ENCODE data around the gene SARDH.

Gene SARDH

DNA sequence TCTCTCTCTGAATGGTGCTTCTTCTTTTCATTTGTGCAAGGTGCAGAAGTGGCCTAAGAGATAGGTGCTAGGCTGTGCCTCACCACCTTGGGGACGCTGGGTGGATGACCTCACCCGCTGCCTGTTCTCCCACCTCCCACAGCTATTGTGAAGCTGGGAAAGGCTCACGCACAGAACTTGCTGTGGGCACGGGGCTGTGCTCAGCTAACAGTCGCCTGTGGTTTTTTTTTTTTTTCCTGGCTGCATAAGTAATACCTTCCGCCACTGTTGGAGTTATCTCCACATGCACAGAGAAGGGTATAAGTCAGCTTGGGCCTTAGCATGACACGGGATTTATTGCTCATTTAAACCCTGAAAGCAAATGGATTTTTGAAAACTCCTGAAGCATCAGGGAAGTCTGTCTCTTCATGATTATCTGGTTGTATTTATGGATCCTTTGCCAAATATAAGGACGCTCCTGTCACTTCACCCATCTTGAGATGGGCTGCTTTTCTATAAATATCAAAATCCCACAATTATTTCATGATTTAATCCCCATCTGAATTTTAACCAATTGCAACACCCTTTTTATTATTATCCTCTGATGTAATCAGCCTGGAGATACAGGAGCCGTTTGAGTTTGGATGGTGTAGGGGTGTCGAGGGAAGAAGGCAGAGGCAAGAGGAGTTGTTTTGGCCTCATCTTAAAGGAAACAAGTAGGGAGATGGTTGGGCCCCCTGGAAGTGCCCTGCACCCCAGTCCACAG, 93.0 kb downstream of the SARDH start:
- no peaks in the 10 kb centered on the region for H3K4me1 ChIP-seq (ENCODE audit: low read length)
- no peaks in the 10 kb centered on the region for H3K79me2 ChIP-seq (ENCODE audit: low read length)
- no peak overlapping the region for H3K27ac ChIP-seq (ENCODE audit: low read length)
- no peaks in the 10 kb centered on the region for H3K9me2 ChIP-seq (replicated peaks; ENCODE audit: insufficient read depth, low read length)
- no peaks in the 10 kb centered on the region for H3F3A ChIP-seq (ENCODE audit: insufficient read depth, low read length)
- H3K27me3 ChIP-seq (replicated peaks; ENCODE audit: insufficient read depth, low read length) = peaks cover 99% of the 10 kb centered on the region
- DNase-seq = no peak
- TF ChIP-seq, protein P1, sequence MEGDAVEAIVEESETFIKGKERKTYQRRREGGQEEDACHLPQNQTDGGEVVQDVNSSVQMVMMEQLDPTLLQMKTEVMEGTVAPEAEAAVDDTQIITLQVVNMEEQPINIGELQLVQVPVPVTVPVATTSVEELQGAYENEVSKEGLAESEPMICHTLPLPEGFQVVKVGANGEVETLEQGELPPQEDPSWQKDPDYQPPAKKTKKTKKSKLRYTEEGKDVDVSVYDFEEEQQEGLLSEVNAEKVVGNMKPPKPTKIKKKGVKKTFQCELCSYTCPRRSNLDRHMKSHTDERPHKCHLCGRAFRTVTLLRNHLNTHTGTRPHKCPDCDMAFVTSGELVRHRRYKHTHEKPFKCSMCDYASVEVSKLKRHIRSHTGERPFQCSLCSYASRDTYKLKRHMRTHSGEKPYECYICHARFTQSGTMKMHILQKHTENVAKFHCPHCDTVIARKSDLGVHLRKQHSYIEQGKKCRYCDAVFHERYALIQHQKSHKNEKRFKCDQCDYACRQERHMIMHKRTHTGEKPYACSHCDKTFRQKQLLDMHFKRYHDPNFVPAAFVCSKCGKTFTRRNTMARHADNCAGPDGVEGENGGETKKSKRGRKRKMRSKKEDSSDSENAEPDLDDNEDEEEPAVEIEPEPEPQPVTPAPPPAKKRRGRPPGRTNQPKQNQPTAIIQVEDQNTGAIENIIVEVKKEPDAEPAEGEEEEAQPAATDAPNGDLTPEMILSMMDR (IDR thresholded peaks at IDR 0.05; ENCODE audit: low read length) = no peak
- TF ChIP-seq EZH2phosphoT487 (IDR thresholded peaks at IDR 0.05; ENCODE audit: low read length) = no peak
- TF ChIP-seq EZH2 (optimal IDR thresholded peaks at IDR 0.05; ENCODE audit: low read depth, low read length) = no peak
- no peak overlapping the region for H2AFZ ChIP-seq (ENCODE audit: low read length)
- no peak overlapping the region for H3K4me3 ChIP-seq (ENCODE audit: low read length)
- H3K9ac ChIP-seq (ENCODE audit: low read length) = no peak overlapping the region
- no peaks in the 10 kb centered on the region for H3K9me3 ChIP-seq (replicated peaks; ENCODE audit: insufficient read depth, low read length)
- no peak overlapping the region for H3K4me2 ChIP-seq (ENCODE audit: low read depth, low read length)
- H4K20me1 ChIP-seq (ENCODE audit: insufficient read depth, low read length) = no peaks in the 10 kb centered on the region
- no peaks in the 10 kb centered on the region for H3K36me3 ChIP-seq (replicated peaks; ENCODE audit: insufficient read depth, low read length)

DNA sequence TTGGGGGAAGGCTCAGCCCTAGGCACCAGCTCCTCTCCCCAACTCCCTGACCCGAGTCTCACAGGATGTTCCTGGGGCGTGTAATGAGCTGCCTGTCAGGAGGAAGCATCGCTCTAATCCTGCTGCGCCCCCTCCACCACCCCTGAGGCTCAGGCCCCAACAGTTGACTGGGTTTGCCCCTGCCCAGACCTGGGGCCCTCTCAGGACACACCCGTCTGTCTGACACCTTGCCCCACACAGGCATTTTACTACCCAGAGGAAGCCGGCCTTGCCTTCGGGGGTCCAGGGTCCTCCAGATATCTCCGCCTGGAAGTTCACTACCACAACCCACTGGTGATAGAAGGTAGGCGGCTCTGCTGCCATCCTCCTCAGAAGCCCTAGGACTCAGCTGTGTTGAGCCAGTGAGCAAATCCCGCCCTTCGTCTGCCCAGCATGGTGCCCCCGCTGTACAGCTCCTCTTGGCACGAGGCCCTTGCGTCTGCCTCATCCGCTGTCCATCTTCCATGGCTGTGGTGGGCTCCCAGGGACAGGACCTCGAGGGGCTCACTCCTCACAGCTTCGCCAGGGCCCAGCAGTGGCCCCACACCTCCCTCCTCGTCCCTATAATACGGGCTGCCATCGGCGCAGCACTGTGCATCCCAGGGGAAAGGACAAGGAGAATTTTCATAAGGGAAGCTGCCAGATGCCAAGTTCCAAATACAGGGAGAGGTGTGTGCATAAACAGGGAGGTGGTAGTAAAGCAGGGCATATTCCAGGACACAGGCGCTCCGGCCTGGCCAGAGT, 94.0 kb downstream of the SARDH start:
- no peaks in the 10 kb centered on the region for H3K9me2 ChIP-seq (replicated peaks; ENCODE audit: insufficient read depth, low read length)
- H3K36me3 ChIP-seq (replicated peaks; ENCODE audit: insufficient read depth, low read length) = no peaks in the 10 kb centered on the region
- H3K9me3 ChIP-seq (replicated peaks; ENCODE audit: insufficient read depth, low read length) = no peaks in the 10 kb centered on the region
- no peaks in the 10 kb centered on the region for H3K4me1 ChIP-seq (ENCODE audit: low read length)
- no peak for TF ChIP-seq EZH2phosphoT487 (IDR thresholded peaks at IDR 0.05; ENCODE audit: low read length)
- TF ChIP-seq, protein P1 (IDR thresholded peaks at IDR 0.05; ENCODE audit: low read length) = no peak
- H3K79me2 ChIP-seq (ENCODE audit: low read length) = no peaks in the 10 kb centered on the region
- no peak overlapping the region for H3K4me2 ChIP-seq (ENCODE audit: low read depth, low read length)
- no peak overlapping the region for H2AFZ ChIP-seq (ENCODE audit: low read length)
- no peak overlapping the region for H3K4me3 ChIP-seq (ENCODE audit: low read length)
- H3F3A ChIP-seq (ENCODE audit: insufficient read depth, low read length) = no peaks in the 10 kb centered on the region
- no peaks in the 10 kb centered on the region for H4K20me1 ChIP-seq (ENCODE audit: insufficient read depth, low read length)
- no peak overlapping the region for H3K9ac ChIP-seq (ENCODE audit: low read length)
- no peak overlapping the region for H3K27ac ChIP-seq (ENCODE audit: low read length)
- no peak for DNase-seq
- H3K27me3 ChIP-seq (replicated peaks; ENCODE audit: insufficient read depth, low read length) = peaks cover 99% of the 10 kb centered on the region

DNA sequence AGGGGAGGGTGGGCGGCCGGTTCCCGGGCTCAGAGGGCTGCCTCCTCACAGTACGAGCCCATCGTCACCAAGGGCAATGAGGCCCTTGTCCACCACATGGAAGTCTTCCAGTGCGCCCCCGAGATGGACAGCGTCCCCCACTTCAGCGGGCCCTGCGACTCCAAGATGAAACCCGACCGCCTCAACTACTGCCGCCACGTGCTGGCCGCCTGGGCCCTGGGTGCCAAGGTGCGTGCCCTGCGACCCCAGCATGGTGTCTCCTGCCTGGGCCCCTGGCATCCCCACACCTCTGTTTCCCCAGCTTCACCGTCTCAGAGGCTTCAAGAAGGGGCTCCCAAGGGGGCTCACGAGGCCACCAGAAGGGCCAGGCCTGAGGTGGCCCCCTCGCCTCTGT, 94.8 kb downstream of the SARDH start:
- no peaks in the 10 kb centered on the region for H4K20me1 ChIP-seq (ENCODE audit: insufficient read depth, low read length)
- no peaks in the 10 kb centered on the region for H3F3A ChIP-seq (ENCODE audit: insufficient read depth, low read length)
- H3K9ac ChIP-seq (ENCODE audit: low read length) = no peak overlapping the region
- H3K27ac ChIP-seq (ENCODE audit: low read length) = no peak overlapping the region
- no peaks in the 10 kb centered on the region for H3K9me3 ChIP-seq (replicated peaks; ENCODE audit: insufficient read depth, low read length)
- H3K27me3 ChIP-seq (replicated peaks; ENCODE audit: insufficient read depth, low read length) = peaks cover 98% of the 10 kb centered on the region
- no peak for TF ChIP-seq EZH2phosphoT487 (IDR thresholded peaks at IDR 0.05; ENCODE audit: low read length)
- TF ChIP-seq, protein P1 (IDR thresholded peaks at IDR 0.05; ENCODE audit: low read length) = no peak
- TF ChIP-seq EZH2 (optimal IDR thresholded peaks at IDR 0.05; ENCODE audit: low read depth, low read length) = no peak
- no peaks in the 10 kb centered on the region for H3K36me3 ChIP-seq (replicated peaks; ENCODE audit: insufficient read depth, low read length)
- no peak overlapping the region for H3K4me2 ChIP-seq (ENCODE audit: low read depth, low read length)
- H3K4me3 ChIP-seq (ENCODE audit: low read length) = no peak overlapping the region
- no peak for DNase-seq
- no peaks in the 10 kb centered on the region for H3K4me1 ChIP-seq (ENCODE audit: low read length)
- H3K79me2 ChIP-seq (ENCODE audit: low read length) = no peaks in the 10 kb centered on the region
- no peaks in the 10 kb centered on the region for H3K9me2 ChIP-seq (replicated peaks; ENCODE audit: insufficient read depth, low read length)
- no peak overlapping the region for H2AFZ ChIP-seq (ENCODE audit: low read length)
